DND-41 (cell line): Measurements from ENCODE around the gene SH3RF3.

Source experiments
- EZH2 ChIP-seq: IDR thresholded peaks from 3 replicates; pipeline ENCODE4 v1.6.1; 2012; ENCODE audit warnings: borderline replicate concordance, low read depth, mild to moderate bottlenecking, moderate library complexity, low read length, inconsistent platforms; ENCODE audit not compliant: severe bottlenecking
- TF ChIP-seq, protein P1 (sequence below): IDR thresholded peaks from 2 replicates; pipeline ENCODE4 v1.5.1; 2012; ENCODE audit warnings: borderline replicate concordance, low read length, moderate library complexity, mild to moderate bottlenecking; ENCODE audit not compliant: poor library complexity, severe bottlenecking; ENCODE audit errors: extremely low read depth

DNA sequence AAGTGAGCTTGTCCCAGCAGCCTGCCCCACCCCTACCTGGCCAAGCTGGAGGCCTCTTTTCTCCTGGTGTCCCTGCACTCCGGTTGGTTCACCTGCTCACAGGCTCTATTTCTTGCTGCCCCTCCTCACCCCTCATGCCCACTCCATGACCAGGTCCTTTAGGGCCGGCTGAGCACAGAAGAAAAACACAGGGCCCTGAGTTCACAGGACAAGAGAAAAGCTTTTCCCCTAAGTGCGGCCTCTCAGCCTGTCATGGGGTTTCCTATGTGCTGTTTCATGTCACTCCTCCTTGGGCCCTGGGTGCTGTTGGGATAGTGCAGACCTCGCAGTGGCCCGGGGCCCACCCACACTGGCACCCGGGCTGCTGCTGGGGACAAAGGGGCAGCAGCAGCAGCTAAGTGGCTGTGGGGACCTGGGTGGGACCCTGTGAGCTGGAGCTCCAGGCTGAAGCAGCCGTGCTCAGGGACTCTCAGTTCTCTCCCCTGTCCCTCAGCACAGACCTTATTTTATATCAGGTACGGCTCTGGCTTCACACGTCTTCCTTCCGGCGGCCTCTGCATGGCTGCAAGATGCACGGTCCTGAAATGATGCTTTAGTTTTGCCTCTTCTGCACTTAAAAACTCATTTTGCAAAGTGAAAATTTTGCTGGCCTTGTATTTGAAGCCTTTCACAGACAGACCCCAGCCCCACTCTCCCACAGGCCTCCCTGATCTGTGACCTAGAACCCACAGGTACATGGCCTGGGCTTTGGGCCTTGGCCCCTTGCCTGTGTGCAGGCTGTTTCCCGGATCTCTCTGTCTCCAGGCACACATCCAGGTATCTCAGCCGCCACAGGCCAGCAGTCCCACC lies 71.8 kb downstream of the SH3RF3 start:
- TF ChIP-seq, protein P1, sequence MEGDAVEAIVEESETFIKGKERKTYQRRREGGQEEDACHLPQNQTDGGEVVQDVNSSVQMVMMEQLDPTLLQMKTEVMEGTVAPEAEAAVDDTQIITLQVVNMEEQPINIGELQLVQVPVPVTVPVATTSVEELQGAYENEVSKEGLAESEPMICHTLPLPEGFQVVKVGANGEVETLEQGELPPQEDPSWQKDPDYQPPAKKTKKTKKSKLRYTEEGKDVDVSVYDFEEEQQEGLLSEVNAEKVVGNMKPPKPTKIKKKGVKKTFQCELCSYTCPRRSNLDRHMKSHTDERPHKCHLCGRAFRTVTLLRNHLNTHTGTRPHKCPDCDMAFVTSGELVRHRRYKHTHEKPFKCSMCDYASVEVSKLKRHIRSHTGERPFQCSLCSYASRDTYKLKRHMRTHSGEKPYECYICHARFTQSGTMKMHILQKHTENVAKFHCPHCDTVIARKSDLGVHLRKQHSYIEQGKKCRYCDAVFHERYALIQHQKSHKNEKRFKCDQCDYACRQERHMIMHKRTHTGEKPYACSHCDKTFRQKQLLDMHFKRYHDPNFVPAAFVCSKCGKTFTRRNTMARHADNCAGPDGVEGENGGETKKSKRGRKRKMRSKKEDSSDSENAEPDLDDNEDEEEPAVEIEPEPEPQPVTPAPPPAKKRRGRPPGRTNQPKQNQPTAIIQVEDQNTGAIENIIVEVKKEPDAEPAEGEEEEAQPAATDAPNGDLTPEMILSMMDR = no peak
- TF ChIP-seq EZH2 = no peak
